ENCODE measurements around the gene INSYN2B.

- TF ChIP-seq GABPB1 (CRISPR knock-in tag; IDR thresholded peaks at IDR 0.05) (no peak), CTCF (IDR thresholded peaks at IDR 0.05) (no peak), MAX (CRISPR knock-in tag; IDR thresholded peaks at IDR 0.05) (no peak), JUN (CRISPR knock-in tag; IDR thresholded peaks at IDR 0.05) (no peak), ZNF121 (CRISPR knock-in tag; IDR thresholded peaks at IDR 0.05) (no peak), ATF3 (CRISPR knock-in tag; conservative IDR thresholded peaks at IDR 0.05) (no peak), MLX (CRISPR knock-in tag; IDR thresholded peaks at IDR 0.05) (no peak), SMAD3 (CRISPR knock-in tag; IDR thresholded peaks at IDR 0.05; ENCODE audit: borderline replicate concordance) (no peak), FOXP1 (CRISPR knock-in tag; IDR thresholded peaks at IDR 0.05; ENCODE audit: borderline replicate concordance) (no peak)
These were observed 19.9 kb upstream of the INSYN2B start for GRCh38 chr5:170000155-170000554.

All from WTC11 (cell line).